GM04503 (cell line): ENCODE results near the gene GBGT1.

Experiments used
- DNase-seq: peaks from one replicate; pipeline ENCODE4 v3.0.0-alpha.2; 2012; ENCODE audit warnings: low read depth

Gene GBGT1

DNA sequence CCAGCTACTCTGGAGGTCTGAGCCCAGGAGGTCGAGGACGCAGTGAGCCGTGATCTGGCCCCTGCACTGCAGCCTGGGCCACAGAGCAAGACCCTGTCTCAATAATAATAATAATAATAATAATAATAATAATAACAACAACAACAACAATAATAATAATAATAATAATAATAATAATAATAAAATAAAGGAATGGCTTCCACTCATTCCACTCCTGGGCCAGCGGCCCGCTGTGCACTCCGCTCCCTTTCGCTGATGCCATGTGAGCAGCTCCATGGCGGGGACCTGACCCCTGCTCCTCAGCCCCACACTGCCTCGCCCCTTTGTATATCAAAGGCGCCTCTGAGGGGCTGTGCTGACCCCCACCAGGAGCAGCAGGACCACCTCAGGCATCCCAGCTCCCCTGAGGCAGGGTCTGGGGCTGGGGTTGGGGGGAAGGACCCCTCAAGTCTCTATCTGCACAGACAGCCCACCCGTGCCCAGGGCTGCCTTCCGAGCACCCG, 20.0 kb downstream of the GBGT1 start:
- DNase-seq = no peak

DNA sequence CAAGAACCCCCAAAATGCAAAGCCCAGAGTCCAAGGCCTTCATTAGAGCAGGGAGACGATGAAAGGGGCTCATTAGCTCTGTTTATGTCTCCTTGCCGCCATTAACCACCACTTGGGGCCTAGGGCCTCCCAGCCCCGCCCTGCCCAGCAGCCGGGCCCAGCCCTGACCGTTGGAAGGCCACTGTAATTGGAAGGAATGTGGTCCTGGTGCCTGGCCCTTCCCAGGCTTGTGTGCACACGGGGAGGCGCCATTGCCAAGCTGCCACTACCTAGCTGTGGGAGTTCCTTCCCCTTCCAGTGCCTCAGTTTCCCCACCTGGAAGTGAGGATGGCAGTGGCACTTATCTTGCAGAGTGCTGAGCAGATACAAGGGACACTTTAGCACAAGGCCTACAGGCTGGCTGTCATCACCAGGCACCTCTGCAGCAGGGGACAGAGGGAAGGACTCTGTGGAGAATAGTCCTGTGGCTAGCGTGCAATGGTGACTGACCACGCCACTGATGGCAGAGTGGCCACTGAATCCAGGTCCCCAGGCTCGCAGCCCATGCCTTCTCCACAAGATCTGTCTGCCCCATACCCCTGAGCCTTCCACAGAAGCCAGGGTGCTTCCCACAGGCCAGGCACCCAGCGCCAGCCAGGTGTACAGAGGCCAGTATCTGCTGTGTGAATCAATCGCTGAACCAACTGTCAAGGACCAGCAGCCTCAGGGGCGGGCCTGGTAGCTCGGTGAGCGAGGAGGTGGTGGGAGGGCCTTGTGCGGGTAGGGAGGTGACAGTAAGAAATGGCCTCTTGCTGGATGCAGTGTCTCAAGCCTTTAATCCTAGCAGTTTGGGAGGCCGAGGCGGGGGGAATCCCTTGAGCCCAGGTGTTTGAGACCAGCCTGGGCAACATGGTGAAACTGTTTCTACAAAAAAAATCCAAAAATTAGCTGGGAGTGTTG, 20.8 kb downstream of the GBGT1 start:
- no peak for DNase-seq

DNA sequence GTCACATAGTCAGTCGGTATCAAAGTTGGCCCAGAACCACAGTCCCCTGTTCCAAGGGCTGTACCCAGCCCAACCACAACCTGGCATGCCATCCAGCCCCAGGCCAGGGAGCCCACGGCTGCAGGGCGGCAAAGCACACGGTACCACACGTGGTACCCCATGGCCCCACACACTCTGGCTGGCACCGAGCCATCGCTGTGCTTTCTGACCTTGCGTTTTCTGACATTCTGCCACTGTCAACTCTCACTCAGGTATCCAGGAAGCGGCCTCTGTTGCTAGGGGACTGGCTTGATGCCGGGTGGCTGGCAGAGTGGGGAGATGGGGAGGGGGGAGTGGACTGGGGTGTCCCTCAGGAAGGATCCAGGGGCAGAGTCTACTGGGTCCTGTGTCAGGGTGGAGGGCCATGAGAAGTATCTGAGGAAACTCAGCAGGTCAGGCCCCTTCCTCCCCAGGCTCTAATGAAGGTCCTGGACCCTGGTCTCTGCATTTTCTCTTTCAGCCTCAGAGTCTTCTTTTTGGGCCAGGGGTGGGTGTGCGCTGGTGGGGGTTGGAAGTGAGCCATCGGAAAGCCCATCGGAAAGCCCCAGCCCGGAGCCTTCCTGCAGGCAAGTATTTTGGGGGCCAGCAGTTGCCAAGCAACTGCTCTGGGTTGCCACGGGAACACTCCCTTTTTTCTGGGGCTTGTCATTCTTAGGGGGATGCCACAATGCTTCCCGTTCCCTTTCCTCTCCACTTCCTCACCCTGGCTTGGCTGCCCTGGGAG, 21.7 kb downstream of the GBGT1 start:
- DNase-seq = no peak

DNA sequence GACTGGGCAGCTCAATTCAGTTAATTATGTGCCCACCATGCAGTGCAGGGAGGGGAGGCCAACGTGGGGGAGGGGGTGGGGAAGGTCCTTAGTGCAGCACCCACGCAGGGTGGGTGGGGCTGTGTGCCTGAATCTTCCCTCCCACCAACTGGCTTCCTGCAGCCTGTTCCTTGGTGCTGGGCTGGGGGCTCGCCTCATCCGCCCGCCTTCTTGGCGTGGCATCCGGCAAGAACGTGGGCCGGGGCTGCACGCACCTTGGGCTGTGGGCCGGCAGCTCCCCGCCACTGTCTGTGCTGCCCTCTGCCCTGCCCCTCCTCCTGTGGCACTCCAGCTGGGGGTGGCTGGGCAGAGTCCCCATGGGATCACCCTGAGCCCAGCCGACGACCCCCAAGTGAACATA, 23.1 kb downstream of the GBGT1 start:
- no peak for DNase-seq

DNA sequence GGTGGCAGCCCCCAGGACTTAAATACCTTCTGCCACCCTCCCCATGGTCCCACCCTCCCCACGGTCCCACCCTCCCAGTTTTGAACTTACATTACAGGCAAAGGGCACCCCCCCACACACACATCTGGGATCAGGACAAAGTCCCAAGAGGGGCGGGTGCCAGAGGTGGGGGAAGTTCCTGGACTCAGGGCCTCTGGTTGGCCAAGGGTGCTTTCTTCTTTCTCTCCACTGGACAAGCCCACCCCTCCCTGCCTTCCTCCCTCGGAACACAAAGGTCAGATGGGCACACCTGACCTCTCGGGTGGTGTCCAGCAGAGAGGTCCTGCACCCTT, 23.6 kb downstream of the GBGT1 start:
- no peak for DNase-seq

DNA sequence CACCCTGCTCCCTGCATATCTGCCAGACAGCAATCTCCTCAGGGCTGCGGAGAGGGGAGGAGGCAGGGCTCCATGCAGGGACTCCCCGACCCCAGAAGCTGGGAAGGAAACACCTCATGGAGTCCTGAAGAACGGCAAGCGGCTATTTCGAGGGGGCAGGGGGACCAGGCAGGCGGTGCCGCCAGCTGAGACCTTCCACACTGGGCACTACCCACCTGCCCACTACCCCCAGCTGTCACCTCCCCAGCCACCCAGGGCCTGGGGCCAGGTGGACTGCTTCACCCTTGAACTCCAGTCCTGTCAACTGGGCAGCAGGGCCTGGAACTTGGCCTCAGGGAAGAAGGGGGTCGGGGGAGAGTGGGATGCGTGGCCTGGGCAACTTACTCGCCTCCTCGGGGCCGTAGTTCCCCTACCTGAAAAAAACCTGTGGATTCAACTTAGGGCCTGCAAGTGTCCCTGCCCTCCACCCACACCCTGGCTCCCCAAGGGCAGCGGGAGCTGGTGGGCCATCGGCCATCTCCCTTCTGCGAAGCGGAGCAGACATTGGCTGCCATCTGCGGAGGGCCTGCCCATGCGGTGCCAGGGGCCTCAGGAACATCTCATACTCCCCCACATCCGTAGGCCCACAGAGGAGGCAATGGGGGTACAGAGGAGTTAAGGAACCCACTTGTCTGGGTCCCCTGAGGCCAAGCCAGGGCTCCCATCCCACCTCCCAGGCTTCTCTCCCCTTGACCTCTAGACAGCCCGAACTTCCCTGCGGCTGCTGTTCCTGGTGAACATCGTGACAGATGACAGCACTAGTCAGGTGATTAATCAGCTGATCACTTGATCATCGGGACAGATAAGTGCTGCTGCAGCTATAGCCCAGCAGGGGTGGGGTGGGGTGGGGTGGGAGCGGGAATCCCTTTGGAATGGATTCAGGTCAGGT, 24.2 kb downstream of the GBGT1 start:
- no peak for DNase-seq

DNA sequence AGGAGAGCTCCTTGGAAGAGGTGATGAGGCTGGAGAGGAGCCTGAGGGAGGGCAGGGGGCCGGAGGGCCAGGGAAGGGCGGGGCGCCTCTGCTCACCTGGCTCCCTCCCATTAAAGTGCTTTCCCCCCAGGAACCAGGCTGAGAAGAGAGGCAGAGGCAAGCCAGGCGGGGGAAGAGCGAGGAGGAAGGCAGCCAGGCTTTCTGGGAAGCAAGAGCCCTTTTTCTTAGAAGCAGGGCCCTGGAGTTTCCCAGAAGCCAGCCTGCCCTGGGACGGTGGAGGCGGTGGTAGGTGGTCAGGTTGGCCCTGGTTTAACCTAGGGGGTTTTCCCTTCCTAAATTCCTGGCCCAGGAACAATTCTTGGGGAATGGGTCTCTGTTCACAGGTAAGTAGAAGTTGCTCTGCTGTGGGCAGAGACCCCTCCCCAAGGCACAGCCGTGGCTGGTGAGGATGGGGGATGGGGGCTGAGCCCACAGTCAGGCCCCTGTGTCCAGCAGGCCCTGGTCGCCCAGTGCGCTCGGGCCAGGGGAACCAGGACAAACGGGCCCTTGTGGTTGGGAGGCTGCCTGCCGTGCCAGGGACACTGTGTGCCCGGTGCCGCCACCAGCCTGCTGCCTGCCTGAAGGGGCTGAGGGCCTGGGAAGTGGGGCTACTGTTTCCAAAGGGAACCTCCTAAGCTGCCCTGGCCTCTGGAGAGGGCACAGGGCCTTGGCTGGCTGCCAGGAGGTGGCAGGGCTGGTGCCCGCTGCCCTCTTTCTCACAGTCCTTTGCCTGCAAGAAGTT, 26.1 kb downstream of the GBGT1 start:
- DNase-seq = no peak

DNA sequence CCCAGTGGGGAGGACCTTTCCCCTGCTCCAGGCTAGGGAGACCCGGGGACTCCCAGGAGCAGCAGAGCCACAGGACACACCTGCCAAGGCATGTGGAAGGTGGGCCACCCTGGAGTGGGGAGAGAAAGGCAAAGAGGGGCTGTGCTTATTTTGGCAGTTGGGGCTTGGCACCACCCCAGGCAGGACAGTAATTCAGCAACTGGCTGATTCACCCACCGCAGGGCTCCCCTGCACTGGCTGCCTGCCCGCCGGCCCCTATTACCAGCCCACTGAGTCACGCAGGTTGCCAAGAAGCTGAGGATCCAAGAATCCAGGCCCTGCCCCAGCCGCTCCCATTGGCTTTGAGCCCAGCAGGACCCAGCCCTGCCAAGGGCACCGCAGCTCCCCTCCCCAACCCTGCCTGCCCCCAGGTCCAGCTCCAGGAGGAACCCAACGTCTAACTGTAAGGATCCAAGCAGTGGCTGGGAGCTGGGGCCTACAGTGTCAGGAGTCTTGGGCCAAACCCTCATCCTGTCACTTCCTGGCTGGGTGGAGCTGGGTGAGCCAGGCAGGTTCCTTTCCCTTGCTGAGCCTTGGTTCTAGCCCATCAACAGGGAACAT, 28.5 kb downstream of the GBGT1 start:
- DNase-seq = peak; percentile 52

DNA sequence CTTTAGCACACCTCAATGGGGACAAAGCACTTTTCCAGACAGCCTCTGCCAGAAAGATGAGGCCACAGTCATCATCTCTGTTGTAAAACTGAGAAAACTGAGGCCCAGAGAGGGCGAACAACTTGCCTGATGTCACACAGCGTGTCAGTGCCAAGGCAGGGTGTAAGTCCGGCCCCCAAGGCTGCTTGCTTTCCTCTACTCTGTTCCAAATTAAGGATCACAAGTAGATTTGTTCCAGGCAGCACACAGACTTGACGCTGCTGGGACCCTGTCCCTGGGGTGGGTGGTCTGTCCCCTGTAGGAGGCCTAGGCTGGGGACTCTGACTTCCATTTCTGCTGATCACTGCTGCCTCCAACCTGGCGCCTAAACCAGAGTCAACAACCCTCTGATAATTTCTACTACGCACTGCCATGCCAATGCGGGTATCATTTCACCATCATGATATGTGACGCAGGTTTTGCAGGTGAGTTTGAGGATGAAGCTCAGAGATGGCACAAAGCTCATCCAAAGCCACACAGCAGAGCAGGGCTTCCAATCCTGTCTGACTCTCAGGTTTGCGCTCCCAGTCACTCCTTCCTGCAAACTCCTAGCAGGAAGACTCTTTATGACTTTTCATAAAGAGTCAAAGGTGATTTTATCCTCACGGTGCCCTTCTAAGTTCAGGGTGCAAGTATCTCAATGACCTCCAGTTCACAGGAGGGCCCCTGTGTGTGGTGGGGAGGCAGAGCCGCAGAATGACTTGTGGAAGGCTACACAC, 29.1 kb downstream of the GBGT1 start:
- DNase-seq = no peak

DNA sequence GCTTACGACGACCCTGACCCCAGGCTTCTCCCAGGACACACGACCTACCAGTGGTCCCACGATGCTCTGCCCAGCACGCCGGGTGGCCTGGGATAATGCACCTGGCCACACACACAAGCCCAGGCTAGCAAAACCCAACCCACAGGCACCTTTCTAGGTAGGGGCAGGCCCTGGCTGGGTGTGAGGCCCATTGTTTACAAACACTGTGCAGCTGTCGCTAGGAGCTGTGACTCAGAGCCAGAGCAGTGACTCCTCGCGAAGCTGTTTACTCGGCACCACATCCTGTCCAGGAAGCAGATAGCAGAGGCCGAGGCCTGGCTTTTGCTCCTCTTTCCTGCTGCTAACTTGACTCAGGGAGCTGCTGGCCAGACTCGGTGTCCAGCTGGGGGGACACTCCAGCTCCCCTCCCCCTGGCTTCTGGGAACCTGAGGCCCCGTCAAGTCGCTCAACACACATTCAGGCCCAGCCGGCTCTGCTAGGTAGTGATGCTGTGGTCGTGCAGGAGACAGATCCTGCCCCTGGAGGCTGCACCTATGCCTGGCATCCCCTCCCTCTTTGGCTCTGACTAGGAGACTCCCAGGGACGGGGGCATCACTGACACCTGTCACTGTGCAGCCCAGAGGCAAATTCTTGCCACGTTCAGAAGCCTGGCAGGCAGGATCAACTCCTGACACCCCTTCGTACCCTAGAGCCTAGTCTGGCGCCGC, 29.9 kb downstream of the GBGT1 start:
- DNase-seq = peak; percentile 91

DNA sequence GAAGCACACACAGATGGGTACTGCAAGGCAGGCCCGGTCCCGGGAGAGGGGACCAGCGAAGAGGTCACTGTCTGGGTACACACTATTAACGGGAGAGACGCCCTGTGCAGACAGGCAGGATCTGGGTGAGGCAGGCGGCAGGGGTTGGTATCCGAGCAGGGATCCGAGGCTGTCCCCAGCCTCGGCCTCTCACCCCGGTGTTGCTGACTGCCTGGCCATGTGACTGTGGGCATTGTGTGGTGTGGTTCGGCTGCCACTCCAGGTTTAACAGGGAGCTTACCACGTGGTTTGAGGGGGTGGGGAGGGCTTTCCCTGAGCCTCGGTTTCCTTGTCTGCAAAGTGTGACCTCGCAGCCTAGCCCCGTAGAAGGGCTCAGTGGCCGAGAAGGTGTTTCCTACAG, 31.5 kb downstream of the GBGT1 start:
- no peak for DNase-seq

DNA sequence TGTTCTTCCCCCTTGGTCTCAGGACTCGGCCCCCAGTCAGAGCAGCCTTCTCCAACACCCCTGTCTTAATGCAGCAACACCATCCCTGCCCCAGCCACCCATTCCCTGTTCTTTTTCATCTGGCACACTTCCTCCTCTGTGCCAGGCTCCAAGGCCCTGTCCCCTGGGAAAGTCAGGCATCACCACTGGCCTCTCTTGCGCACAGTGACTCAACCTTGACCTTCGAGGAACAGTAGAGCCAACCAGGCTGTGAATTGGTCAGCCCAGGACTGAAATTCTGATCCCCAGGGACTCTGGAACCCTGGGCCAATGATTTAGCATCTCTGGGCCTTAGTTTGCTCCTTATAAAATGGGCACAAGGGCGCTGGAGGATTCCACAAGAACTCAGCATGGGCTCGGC, 32.2 kb downstream of the GBGT1 start:
- no peak for DNase-seq

DNA sequence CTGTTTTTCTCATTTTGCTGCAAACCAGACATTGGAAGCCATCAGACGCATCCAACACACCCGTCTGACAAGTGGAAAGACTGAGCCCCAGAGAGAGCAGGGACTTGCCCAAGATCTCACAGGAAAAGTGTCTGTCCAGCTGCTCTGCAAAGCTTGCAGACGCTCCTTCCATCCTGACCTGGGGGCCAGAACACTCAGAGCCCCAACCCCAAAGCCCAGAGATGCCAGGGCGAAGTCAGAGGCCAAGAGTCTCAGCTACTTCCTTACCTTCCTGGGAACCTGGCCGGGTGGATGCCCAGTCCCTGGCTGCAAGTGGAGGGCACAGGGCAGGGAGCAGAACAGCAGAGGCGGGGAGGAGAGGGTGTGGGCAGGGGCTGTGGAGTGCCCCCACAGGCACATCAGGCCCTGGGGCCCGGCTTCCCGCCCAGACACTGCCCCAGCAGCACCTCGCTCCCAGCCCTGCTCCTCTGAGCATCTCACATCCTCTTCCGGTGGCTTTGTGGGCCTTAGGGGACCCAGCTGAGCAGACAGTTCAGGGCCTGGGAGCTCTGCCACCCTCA, 32.9 kb downstream of the GBGT1 start:
- no peak for DNase-seq

DNA sequence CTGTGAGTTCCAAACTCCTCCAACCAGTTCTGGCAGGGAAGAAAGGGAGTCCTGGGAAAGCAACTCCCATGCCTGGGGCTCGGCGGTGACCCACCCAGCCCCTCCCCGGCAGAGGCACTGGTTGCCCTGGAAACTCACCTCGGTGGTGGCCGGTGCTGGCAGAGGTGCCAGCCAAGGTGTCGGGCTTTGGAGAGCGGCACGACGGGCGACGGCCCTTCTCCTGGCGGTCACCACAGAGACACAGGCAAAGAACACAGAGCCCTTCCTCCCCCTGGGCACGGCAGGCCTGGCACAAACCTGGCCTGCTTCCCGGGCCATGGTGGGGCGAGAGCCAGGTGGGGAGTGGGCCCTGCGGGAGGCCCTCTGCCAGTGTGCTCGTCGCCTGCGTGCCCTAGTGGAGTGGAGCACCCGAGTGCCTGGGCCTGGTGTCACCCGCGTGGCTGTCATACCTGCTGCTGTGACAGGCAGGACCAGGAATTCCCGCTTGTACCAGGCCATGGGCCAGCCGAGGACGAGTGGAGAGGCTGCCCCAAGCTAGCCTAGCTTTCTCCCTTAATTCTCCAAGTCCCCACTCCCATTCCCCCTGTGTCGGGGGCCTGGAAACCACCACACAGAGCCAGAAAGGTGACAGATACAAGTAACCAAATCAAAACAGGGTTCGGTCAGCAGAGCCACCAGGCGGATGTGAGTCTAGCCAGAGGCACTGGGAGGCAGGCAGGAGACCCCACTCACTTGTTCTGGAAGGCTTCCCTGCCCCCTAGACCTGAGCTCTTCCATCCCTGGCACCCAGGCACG, 34.5 kb downstream of the GBGT1 start:
- no peak for DNase-seq

DNA sequence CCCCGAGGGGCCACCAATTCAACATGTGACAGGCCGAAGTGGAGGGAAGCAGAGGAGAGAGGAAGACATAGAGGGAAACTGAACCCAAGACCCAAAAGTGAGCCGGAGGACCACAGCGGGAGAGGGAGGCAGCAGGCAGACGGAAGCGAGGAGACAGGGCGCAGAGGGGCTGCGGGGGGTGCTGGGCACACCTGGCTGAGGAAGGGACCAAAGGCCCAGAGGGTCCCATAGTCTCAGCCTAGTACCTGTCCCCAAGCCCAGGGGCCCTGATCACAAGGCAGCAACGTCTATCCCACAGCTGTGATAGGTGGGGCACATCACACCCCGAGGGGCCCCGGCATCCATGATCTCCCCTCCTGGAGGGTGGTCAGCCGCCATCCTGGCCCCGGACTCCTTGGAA, 35.6 kb downstream of the GBGT1 start:
- no peak for DNase-seq

DNA sequence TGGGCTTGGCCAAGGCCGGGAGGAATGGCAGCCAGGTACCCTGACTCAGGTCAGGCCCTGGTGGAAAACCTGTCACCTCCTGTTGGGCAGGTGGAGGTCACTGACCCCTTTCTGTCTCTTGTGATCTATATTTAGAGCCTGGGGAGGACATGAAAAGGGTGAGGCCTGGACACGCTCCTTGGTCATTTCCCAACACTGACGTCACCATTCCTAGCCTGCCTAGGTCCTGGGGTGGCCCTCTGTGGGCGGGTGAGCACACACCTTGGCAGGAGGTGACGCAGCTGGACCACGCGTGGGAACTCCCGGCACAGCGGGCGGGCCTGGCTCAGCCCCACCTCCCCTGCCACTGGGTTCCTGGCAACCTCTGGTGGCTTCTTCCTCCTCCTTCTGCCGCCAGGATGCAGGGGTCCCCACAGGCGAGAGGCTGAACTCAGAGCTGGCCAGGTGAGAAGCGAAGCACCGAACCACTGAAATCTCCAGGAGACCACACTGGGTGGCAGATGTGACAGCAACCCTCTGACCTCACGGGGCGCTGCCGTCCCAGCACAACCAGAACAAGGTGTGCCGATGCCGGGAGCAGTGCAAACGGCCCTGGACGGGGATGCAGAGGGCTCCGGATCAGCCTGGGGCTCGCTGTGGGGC, 36.3 kb downstream of the GBGT1 start:
- DNase-seq = no peak

DNA sequence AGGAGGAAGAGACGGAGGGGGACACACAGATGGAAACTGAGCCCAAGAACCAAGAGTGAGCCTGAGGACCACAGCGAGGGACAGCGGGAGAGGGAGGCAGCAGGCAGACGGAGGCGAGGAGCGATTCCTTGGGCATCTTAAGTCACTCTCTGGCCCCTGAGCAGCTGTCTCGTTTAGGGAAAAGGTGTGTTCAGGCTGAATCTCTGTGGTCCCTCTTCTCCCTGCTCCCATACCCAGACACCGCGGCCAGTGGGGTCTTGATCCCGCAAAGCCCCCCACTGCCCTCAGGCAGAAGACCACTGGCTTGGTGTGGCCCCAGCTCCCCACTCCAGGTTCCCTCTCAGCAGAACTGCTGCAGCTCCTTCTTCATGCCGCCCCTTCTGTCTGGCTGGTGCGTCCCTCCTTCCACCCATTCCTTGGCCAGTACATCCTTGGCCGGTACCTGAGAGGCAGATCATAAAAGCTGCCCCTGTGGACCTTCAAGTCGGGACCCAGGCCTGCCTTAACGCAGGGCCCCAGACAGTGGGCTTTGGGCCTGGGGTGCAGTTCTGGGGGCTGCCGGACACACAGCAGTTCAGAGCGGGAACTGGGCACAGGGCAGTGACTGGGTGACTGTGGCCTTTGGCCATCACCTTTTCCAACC, 36.9 kb downstream of the GBGT1 start:
- no peak for DNase-seq
